Mammary epithelial cell (primary cell): ENCODE results near the gene HSD17B2.

Experiments used
- CTCF ChIP-seq, 2 donors: IDR thresholded peaks in 1 of 2; conservative IDR thresholded peaks in 1 of 2; 2 replicates each; pipeline ENCODE4 v1.5.1; 2011 to 2012; ENCODE audit warnings: inconsistent platforms in 2 of 2, low read length in 2 of 2, mild to moderate bottlenecking in 2 of 2, control low read depth in 1 of 2, low read depth in 1 of 2; ENCODE audit not compliant: insufficient read depth in 1 of 2; ENCODE audit errors: extremely low read depth in 1 of 2
- EZH2 ChIP-seq: IDR thresholded peaks from 2 replicates; pipeline ENCODE4 v1.6.1; 2012; ENCODE audit warnings: low read length, inconsistent platforms, borderline replicate concordance

GRCh38 chr16:82016263-82016662 is 18.8 kb upstream of the HSD17B2 start:
- peak; percentile 37 to 53 for TF ChIP-seq CTCF (conservative IDR thresholded peaks at IDR 0.05 in 1 of 2, IDR thresholded peaks at IDR 0.05 in 1 of 2; ENCODE audit: extremely low read depth in 1 of 2, insufficient read depth in 1 of 2, low read depth in 1 of 2, low read length in 2 of 2)
- TF ChIP-seq EZH2, result no peak
